Peyer's patch (tissue), 4 donors: Measurements from ENCODE around the gene RAB24.

Experiments used
- POLR2A ChIP-seq, 2 donors: fragments of 450-650 bp; IDR thresholded peaks; one replicate each; pipeline ENCODE4 v1.5.1; 2017; ENCODE audit warnings: antibody characterized with exemption in 2 of 2, mild to moderate bottlenecking in 2 of 2, moderate library complexity in 2 of 2
- TF ChIP-seq, protein P1 (sequence below), 6 experiments: fragments of 450-650 bp in 4 of 6; fragments of 200-600 bp in 2 of 6; sonication (generic) in 1 of 6; IDR thresholded peaks; one replicate each; pipeline ENCODE4 v1.5.1; 2017 to 2019; ENCODE audit warnings: antibody characterized with exemption in 6 of 6, mild to moderate bottlenecking in 3 of 6, moderate library complexity in 1 of 6

DNA sequence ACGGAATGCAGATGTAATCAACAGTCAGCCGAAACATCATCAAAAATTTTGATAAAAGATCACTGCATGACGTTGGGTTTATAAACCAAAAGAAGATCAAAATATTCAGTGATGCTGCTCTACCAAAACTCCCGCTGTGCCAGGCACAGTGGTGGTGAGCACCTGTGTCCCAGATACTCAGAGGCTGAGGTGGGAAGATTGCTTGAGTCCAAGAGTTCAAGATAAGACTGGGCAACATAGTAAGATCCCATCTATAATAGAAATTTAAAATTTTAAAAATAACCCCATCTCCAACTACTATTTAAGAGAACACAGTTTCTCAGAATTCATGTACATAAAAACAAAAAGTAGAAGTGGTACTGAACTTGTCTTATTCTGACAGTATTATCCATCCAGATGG is 44.2 kb upstream of the RAB24 start:
- TF ChIP-seq, protein P1, sequence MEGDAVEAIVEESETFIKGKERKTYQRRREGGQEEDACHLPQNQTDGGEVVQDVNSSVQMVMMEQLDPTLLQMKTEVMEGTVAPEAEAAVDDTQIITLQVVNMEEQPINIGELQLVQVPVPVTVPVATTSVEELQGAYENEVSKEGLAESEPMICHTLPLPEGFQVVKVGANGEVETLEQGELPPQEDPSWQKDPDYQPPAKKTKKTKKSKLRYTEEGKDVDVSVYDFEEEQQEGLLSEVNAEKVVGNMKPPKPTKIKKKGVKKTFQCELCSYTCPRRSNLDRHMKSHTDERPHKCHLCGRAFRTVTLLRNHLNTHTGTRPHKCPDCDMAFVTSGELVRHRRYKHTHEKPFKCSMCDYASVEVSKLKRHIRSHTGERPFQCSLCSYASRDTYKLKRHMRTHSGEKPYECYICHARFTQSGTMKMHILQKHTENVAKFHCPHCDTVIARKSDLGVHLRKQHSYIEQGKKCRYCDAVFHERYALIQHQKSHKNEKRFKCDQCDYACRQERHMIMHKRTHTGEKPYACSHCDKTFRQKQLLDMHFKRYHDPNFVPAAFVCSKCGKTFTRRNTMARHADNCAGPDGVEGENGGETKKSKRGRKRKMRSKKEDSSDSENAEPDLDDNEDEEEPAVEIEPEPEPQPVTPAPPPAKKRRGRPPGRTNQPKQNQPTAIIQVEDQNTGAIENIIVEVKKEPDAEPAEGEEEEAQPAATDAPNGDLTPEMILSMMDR (IDR thresholded peaks at IDR 0.05), result no peak
- no peak for TF ChIP-seq POLR2A (IDR thresholded peaks at IDR 0.05)
